H9 (cell line): ENCODE data around the gene ARPP21. TPM values are rescaled to one million over a fixed set of nuclear protein-coding genes. Genes with fewer than 3 reads are reported as not detected.

ENCODE experiments used
- DNase-seq: peaks from one replicate; pipeline ENCODE4 v3.0.0-alpha.2; 2017
- H2AFZ ChIP-seq: one replicate; pipeline ENCODE4 v1.6.1; 2013; ENCODE audit warnings: mild to moderate bottlenecking, low read length, control low read depth, moderate library complexity
- H2AK5ac ChIP-seq: 2 replicates; pipeline ENCODE4 v1.6.1; 2013; ENCODE audit warnings: low read length, control low read depth, mixed read lengths; ENCODE audit not compliant: insufficient read length
- H2BK120ac ChIP-seq: one replicate; pipeline ENCODE4 v1.6.1; 2013; ENCODE audit warnings: low read depth, mild to moderate bottlenecking, low read length, control low read depth, inconsistent platforms; ENCODE audit not compliant: poor library complexity, severe bottlenecking
- H2BK12ac ChIP-seq: 2 replicates; pipeline ENCODE4 v1.6.1; 2013; ENCODE audit warnings: low read length, control low read depth, mixed read lengths, low read depth; ENCODE audit not compliant: insufficient read length
- H2BK15ac ChIP-seq: 2 replicates; pipeline ENCODE4 v1.6.1; 2013; ENCODE audit warnings: low read depth, low read length, control low read depth
- H2BK20ac ChIP-seq: one replicate; pipeline ENCODE4 v1.6.1; 2013; ENCODE audit warnings: low read depth, mild to moderate bottlenecking, low read length, control low read depth, inconsistent platforms; ENCODE audit not compliant: poor library complexity, severe bottlenecking
- H2BK5ac ChIP-seq: 2 replicates; pipeline ENCODE4 v1.6.1; 2013; ENCODE audit warnings: low read length, control low read depth, mixed read lengths; ENCODE audit not compliant: insufficient read length
- H3K14ac ChIP-seq: 2 replicates; pipeline ENCODE4 v1.6.1; 2013; ENCODE audit warnings: low read length, control low read depth; ENCODE audit not compliant: insufficient read depth
- H3K18ac ChIP-seq: 2 replicates; pipeline ENCODE4 v1.6.1; 2013; ENCODE audit warnings: low read depth, mild to moderate bottlenecking, mixed read lengths, low read length, control low read depth; ENCODE audit not compliant: insufficient read length
- H3K23ac ChIP-seq: 2 replicates; pipeline ENCODE4 v1.6.1; 2013; ENCODE audit warnings: low read length, control low read depth, mixed read lengths, low read depth; ENCODE audit not compliant: insufficient read length
- H3K23me2 ChIP-seq: 2 replicates; pipeline ENCODE4 v1.6.1; 2013; ENCODE audit warnings: low read depth, mild to moderate bottlenecking, mixed read lengths, low read length, control low read depth; ENCODE audit not compliant: insufficient read length, poor library complexity, severe bottlenecking
- H3K27ac ChIP-seq: 2 replicates; pipeline ENCODE4 v1.5.1; 2013; ENCODE audit warnings: low read length, control low read depth, mixed read lengths, low read depth; ENCODE audit not compliant: insufficient read length
- H3K27me3 ChIP-seq: 2 replicates; pipeline ENCODE4 v1.6.1; 2013; ENCODE audit warnings: low read length, control low read depth, inconsistent platforms; ENCODE audit not compliant: insufficient read depth
- H3K4ac ChIP-seq: 2 replicates; pipeline ENCODE4 v1.6.1; 2013; ENCODE audit warnings: low read depth, mild to moderate bottlenecking, control low read depth, inconsistent platforms, low read length, moderate library complexity
- H3K4me1 ChIP-seq: 2 replicates; pipeline ENCODE4 v1.6.1; 2013; ENCODE audit warnings: low read length, control low read depth, inconsistent platforms; ENCODE audit not compliant: insufficient read depth
- H3K4me2 ChIP-seq: 2 replicates; pipeline ENCODE4 v1.6.1; 2013; ENCODE audit warnings: low read length, control low read depth, mixed read lengths; ENCODE audit not compliant: insufficient read length, insufficient read depth
- H3K56ac ChIP-seq: 2 replicates; pipeline ENCODE4 v1.6.1; 2013; ENCODE audit warnings: low read depth, mild to moderate bottlenecking, mixed read lengths, low read length, control low read depth; ENCODE audit not compliant: insufficient read length
- H3K79me1 ChIP-seq: 2 replicates; pipeline ENCODE4 v1.6.1; 2013; ENCODE audit warnings: low read depth, mild to moderate bottlenecking, moderate library complexity, low read length, control low read depth, inconsistent platforms; ENCODE audit not compliant: insufficient read depth, poor library complexity, severe bottlenecking
- H3K79me2 ChIP-seq: 2 replicates; pipeline ENCODE4 v1.6.1; 2013; ENCODE audit warnings: low read length, control low read depth, inconsistent platforms; ENCODE audit not compliant: insufficient read depth
- H3K9ac ChIP-seq: 2 replicates; pipeline ENCODE4 v1.6.1; 2013; ENCODE audit warnings: low read length, control low read depth, mixed read lengths; ENCODE audit not compliant: insufficient read length; ENCODE audit errors: extremely low read depth
- H3K9me3 ChIP-seq: one replicate; pipeline ENCODE4 v1.6.1; 2013; ENCODE audit warnings: low read depth, low read length, inconsistent platforms; ENCODE audit not compliant: control insufficient read depth
- H3T11ph ChIP-seq: one replicate; pipeline ENCODE4 v1.6.1; 2013; ENCODE audit warnings: mild to moderate bottlenecking, low read length, control low read depth, inconsistent platforms
- H4K20me1 ChIP-seq: one replicate; pipeline ENCODE4 v1.6.1; 2013; ENCODE audit not compliant: control insufficient read depth, insufficient read length, insufficient read depth
- H4K5ac ChIP-seq: 2 replicates; pipeline ENCODE4 v1.6.1; 2013; ENCODE audit warnings: low read depth, mild to moderate bottlenecking, mixed read lengths, low read length, control low read depth; ENCODE audit not compliant: insufficient read length
- H4K8ac ChIP-seq: replicated peaks from 2 replicates; pipeline ENCODE4 v1.6.1; 2013; ENCODE audit warnings: low read length, control low read depth, mixed read lengths, low read depth; ENCODE audit not compliant: insufficient read length
- H4K91ac ChIP-seq: 2 replicates; pipeline ENCODE4 v1.6.1; 2013; ENCODE audit warnings: low read depth, mild to moderate bottlenecking, moderate library complexity, mixed read lengths, low read length, control low read depth; ENCODE audit not compliant: insufficient read length
- H3K27ac Mint-ChIP-seq, 3 experiments: 2 replicates in 2 of 3; 3 replicates in 1 of 3; pipeline ENCODE4 v1.8.0; 2020 to 2021; ENCODE audit warnings: mixed read lengths in 3 of 3, mild to moderate bottlenecking in 1 of 3, moderate library complexity in 1 of 3
- H3K27me3 Mint-ChIP-seq: 2 replicates; pipeline ENCODE4 v1.8.0; 2021; ENCODE audit warnings: low read depth, mild to moderate bottlenecking, moderate library complexity, mixed read lengths
- H3K36me3 Mint-ChIP-seq, 3 experiments: 2 replicates in 2 of 3; 3 replicates in 1 of 3; pipeline ENCODE4 v1.8.0; 2020 to 2021; ENCODE audit warnings: low read depth in 3 of 3, mixed read lengths in 3 of 3; ENCODE audit not compliant: insufficient read depth in 1 of 3
- H3K4me1 Mint-ChIP-seq, 2 experiments: 2 replicates each; pipeline ENCODE4 v1.8.0; 2020; ENCODE audit warnings: mixed read lengths in 2 of 2
- H3K4me3 Mint-ChIP-seq, 2 experiments: 2 replicates in 1 of 2; 3 replicates in 1 of 2; pipeline ENCODE4 v1.8.0; 2020 to 2021; ENCODE audit warnings: mild to moderate bottlenecking in 2 of 2, mixed read lengths in 2 of 2, moderate library complexity in 1 of 2
- H3K9me3 Mint-ChIP-seq, 2 experiments: 2 replicates in 1 of 2; 3 replicates in 1 of 2; pipeline ENCODE4 v1.8.0; 2020; ENCODE audit warnings: mild to moderate bottlenecking in 2 of 2, mixed read lengths in 2 of 2, moderate library complexity in 1 of 2
- WGBS: extraction: QIAGEN DNeasy Blood & Tissue Kit; methylation state at CpG from one replicate; pipeline ENCODE4 v1.1.7; 2013; ENCODE audit warnings: missing lambda C conversion rate, low lambda C conversion rate, mixed read lengths; ENCODE audit not compliant: insufficient read length; ENCODE audit errors: extremely low coverage; 5-methylcytosine and 5-hydroxymethylcytosine counted together
- total RNA-seq: library from RNA; stranded (reverse); gene quantifications from 2 replicates; pipeline ENCODE4 v1.2.1, GENCODE V29; 2021
- TF ChIP-seq, protein P1 (sequence below): fragments of 200-600 bp; sonication (generic); conservative IDR thresholded peaks from 3 replicates; pipeline ENCODE4 v1.8.0; 2021; ENCODE audit warnings: antibody characterized with exemption, mild to moderate bottlenecking

The ARPP21 gene
- total RNA-seq, 1 experiment from 2014 or later, result not detected

DNA sequence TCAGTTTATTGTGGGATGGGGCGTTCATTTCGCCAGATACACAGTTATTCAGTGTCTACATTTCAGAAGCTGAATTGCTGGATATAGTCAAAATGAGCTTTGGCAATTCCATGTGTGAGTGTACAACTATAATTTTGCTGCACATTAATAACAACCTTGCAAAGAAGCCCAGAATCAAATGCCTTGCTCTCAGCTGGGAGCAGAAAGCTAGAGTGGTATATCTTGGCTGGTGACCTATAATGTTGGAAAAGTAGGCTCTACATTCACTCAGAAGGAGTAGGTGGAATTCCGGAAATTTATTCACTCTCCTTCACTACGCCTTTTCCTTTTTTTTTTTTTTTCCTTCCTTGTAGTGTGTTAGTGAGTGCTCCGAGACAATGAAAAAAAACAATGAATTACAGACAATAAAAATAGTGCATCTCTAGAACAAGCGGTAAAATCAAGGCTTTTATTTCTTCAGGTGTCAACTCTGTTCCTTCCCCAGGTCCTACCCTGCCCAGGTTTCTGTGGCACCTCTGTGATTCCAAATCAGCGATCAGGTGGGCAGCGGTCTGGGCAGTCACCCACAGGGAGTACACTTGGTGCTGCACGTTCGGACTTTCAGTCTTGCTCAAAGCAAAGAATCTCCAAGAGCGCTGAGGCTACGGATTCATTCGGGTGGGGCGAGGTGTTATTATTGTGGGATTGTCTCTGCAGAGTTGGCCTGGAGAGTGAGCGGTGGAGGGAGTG lies 910 bp upstream of the ARPP21 start:
- no peak for DNase-seq
- no peak overlapping the region for H2BK20ac ChIP-seq
- no peak overlapping the region for H3K27ac Mint-ChIP-seq
- no peak overlapping the region for H3K56ac ChIP-seq
- no peaks in the 10 kb centered on the region for H4K20me1 ChIP-seq
- peaks cover 9 to 13% of the 10 kb centered on the region in 2 experiments for H3K4me1 Mint-ChIP-seq
- no peaks in the 10 kb centered on the region for H3K9me3 ChIP-seq
- peaks cover 28% of the 10 kb centered on the region for H3K27me3 ChIP-seq
- no peak overlapping the region for H2AK5ac ChIP-seq
- no CpG with 5 or more reads among the region's 15 CpGs for WGBS
- no peak overlapping the region for H4K5ac ChIP-seq
- no peak overlapping the region for H2BK12ac ChIP-seq
- peaks cover 7% of the 10 kb centered on the region for H3K23me2 ChIP-seq
- no peak overlapping the region for H2AFZ ChIP-seq
- H3K9ac ChIP-seq, result no peak overlapping the region
- H3K27ac ChIP-seq, result no peak overlapping the region
- no peak overlapping the region for H3K23ac ChIP-seq
- no peak overlapping the region for H3T11ph ChIP-seq
- H2BK15ac ChIP-seq, result no peak overlapping the region
- TF ChIP-seq, protein P1, sequence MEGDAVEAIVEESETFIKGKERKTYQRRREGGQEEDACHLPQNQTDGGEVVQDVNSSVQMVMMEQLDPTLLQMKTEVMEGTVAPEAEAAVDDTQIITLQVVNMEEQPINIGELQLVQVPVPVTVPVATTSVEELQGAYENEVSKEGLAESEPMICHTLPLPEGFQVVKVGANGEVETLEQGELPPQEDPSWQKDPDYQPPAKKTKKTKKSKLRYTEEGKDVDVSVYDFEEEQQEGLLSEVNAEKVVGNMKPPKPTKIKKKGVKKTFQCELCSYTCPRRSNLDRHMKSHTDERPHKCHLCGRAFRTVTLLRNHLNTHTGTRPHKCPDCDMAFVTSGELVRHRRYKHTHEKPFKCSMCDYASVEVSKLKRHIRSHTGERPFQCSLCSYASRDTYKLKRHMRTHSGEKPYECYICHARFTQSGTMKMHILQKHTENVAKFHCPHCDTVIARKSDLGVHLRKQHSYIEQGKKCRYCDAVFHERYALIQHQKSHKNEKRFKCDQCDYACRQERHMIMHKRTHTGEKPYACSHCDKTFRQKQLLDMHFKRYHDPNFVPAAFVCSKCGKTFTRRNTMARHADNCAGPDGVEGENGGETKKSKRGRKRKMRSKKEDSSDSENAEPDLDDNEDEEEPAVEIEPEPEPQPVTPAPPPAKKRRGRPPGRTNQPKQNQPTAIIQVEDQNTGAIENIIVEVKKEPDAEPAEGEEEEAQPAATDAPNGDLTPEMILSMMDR, result no peak
- peaks cover 77% of the 10 kb centered on the region for H3K27me3 Mint-ChIP-seq
- no peak overlapping the region for H2BK5ac ChIP-seq
- 0 out of 7 replicates have a peak, but pooled peaks cover 0 to 3% (median 0%) of the 10 kb centered on the region in 3 experiments for H3K36me3 Mint-ChIP-seq
- no peak overlapping the region for H2BK120ac ChIP-seq
- no peak overlapping the region for H4K91ac ChIP-seq
- H3K4me3 Mint-ChIP-seq, result peak overlapping the region; percentile 74 to 92
- H3K4me1 ChIP-seq, result no peaks in the 10 kb centered on the region
- no peak overlapping the region for H4K8ac ChIP-seq
- H3K4ac ChIP-seq, result no peak overlapping the region
- H3K4me2 ChIP-seq, result peak overlapping the region; percentile 95
- H3K79me1 ChIP-seq, result no peaks in the 10 kb centered on the region
- no peak overlapping the region for H3K18ac ChIP-seq
- H3K79me2 ChIP-seq, result no peaks in the 10 kb centered on the region
- no peak overlapping the region for H3K14ac ChIP-seq
- H3K9me3 Mint-ChIP-seq, result peaks cover 0 to 6% of the 10 kb centered on the region in 2 experiments; a peak in 3 of 5 replicates
